Measurements from ENCODE around the gene CABP7.
"Not testable (repeated sequence)": the region's sequence is repeated elsewhere in the genome, so short reads cannot be mapped to it uniquely, and the experiment has no call there.

CABP7 gene

GRCh38 chr22:29753808-29754657 lies 34.2 kb downstream of the CABP7 start:
- no peak for DNase-seq (ENCODE audit: low read depth)
- TF ChIP-seq CTCF (conservative IDR thresholded peaks at IDR 0.05; ENCODE audit: low read depth, low read length), result no peak
- no peak overlapping the region for H3K4me3 ChIP-seq (ENCODE audit: low read length)

GRCh38 chr22:29754658-29755395 lies 35.0 kb downstream of the CABP7 start:
- H3K4me3 ChIP-seq (ENCODE audit: low read length); DNase-seq (ENCODE audit: low read depth): not testable (repeated sequence)

GRCh38 chr22:29755889-29756288 lies 36.1 kb downstream of the CABP7 start:
- no peak for DNase-seq (ENCODE audit: low read depth)
- no peak for TF ChIP-seq CTCF (conservative IDR thresholded peaks at IDR 0.05; ENCODE audit: low read depth, low read length)
- H3K4me3 ChIP-seq (ENCODE audit: low read length), result no peak overlapping the region

- H3K4me3 ChIP-seq (ENCODE audit: low read length), result no peak overlapping the region
- TF ChIP-seq CTCF (conservative IDR thresholded peaks at IDR 0.05; ENCODE audit: low read depth, low read length), result no peak
- DNase-seq (ENCODE audit: low read depth), result no peak
Measured at GRCh38 chr22:29756341-29756740, 36.5 kb downstream of the CABP7 start.

- no peak overlapping the region for H3K4me3 ChIP-seq (ENCODE audit: low read length)
- TF ChIP-seq CTCF (conservative IDR thresholded peaks at IDR 0.05; ENCODE audit: low read depth, low read length), result no peak
- no peak for DNase-seq (ENCODE audit: low read depth)
Measured at GRCh38 chr22:29757096-29757495, 37.3 kb downstream of the CABP7 start.

- DNase-seq (ENCODE audit: low read depth), result no peak
- no peak for TF ChIP-seq CTCF (conservative IDR thresholded peaks at IDR 0.05; ENCODE audit: low read depth, low read length)
Measured at GRCh38 chr22:29758068-29758622, 38.3 kb downstream of the CABP7 start.

GRCh38 chr22:29758959-29759358 lies 39.2 kb downstream of the CABP7 start:
- no peak for DNase-seq (ENCODE audit: low read depth)
- TF ChIP-seq CTCF (conservative IDR thresholded peaks at IDR 0.05; ENCODE audit: low read depth, low read length), result no peak
- H3K4me3 ChIP-seq (ENCODE audit: low read length), result no peak overlapping the region

More at GRCh38 chr22:29758068-29758622, 38.3 kb downstream of the CABP7 start:
- H3K4me3 ChIP-seq (ENCODE audit: low read length), result no peak overlapping the region
